Measurements from ENCODE around the gene OCA2.

OCA2 gene

GRCh38 chr15:27844018-27844666 lies 255.0 kb downstream of the OCA2 start:
- TF ChIP-seq SIN3A (IDR thresholded peaks at IDR 0.05; ENCODE audit: borderline replicate concordance, insufficient read depth, low read length) (no peak), REST (IDR thresholded peaks at IDR 0.05; ENCODE audit: insufficient read depth in 1 of 2, low read depth in 2 of 2, low read length in 2 of 2) (peak in 1 of 2 experiments; percentile 53; a peak in 1 of 4 replicates)

- TF ChIP-seq SIN3A (IDR thresholded peaks at IDR 0.05; ENCODE audit: borderline replicate concordance, insufficient read depth, low read length) (no peak), REST (IDR thresholded peaks at IDR 0.05; ENCODE audit: insufficient read depth in 1 of 2, low read depth in 2 of 2, low read length in 2 of 2) (no peak)
These were observed 256.0 kb downstream of the OCA2 start for GRCh38 chr15:27843146-27843545.

- TF ChIP-seq POLR2AphosphoS5 (IDR thresholded peaks at IDR 0.05; ENCODE audit: low read depth, low read length) (no peak), REST (IDR thresholded peaks at IDR 0.05; ENCODE audit: insufficient read depth in 1 of 2, low read depth in 2 of 2, low read length in 2 of 2) (no peak), FOXP2 (optimal IDR thresholded peaks at IDR 0.05; ENCODE audit: borderline replicate concordance, extremely low read depth, extremely low read length, insufficient read depth) (no peak), TAF1 (IDR thresholded peaks at IDR 0.05; ENCODE audit: borderline replicate concordance, insufficient read depth, low read length) (no peak), SIN3A (IDR thresholded peaks at IDR 0.05; ENCODE audit: borderline replicate concordance, insufficient read depth, low read length) (no peak)
These were observed 256.6 kb downstream of the OCA2 start for GRCh38 chr15:27842526-27842925.

GRCh38 chr15:27835233-27835939 lies 263.7 kb downstream of the OCA2 start:
- TF ChIP-seq FOXP2 (optimal IDR thresholded peaks at IDR 0.05; ENCODE audit: borderline replicate concordance, extremely low read depth, extremely low read length, insufficient read depth) (no peak), POLR2AphosphoS5 (IDR thresholded peaks at IDR 0.05; ENCODE audit: low read depth, low read length) (no peak), REST (IDR thresholded peaks at IDR 0.05; ENCODE audit: insufficient read depth in 1 of 2, low read depth in 2 of 2, low read length in 2 of 2) (no peak), TAF1 (IDR thresholded peaks at IDR 0.05; ENCODE audit: borderline replicate concordance, insufficient read depth, low read length) (no peak), SIN3A (IDR thresholded peaks at IDR 0.05; ENCODE audit: borderline replicate concordance, insufficient read depth, low read length) (no peak)

GRCh38 chr15:27834684-27835083 lies 264.4 kb downstream of the OCA2 start:
- TF ChIP-seq SIN3A (IDR thresholded peaks at IDR 0.05; ENCODE audit: borderline replicate concordance, insufficient read depth, low read length) (no peak), FOXP2 (optimal IDR thresholded peaks at IDR 0.05; ENCODE audit: borderline replicate concordance, extremely low read depth, extremely low read length, insufficient read depth) (no peak)

Measured in PFSK-1 (cell line).